Fibroblast of skin of left quadriceps (primary cell): ENCODE measurements around the gene KRTAP10-2.
"Not testable (repeated sequence)": the region's sequence is repeated elsewhere in the genome, so short reads cannot be mapped to it uniquely, and the experiment has no call there.

Experiments used
- DNase-seq, 2 experiments: peaks; one replicate each; pipeline ENCODE4 v3.0.0-alpha.2; 2013; ENCODE audit warnings: low read depth in 2 of 2

Gene KRTAP10-2

GRCh38 chr21:44567481-44568171 lies 16.3 kb upstream of the KRTAP10-2 start:
- DNase-seq = no peak

GRCh38 chr21:44566403-44566802 lies 15.1 kb upstream of the KRTAP10-2 start:
- no peak for DNase-seq

DNA sequence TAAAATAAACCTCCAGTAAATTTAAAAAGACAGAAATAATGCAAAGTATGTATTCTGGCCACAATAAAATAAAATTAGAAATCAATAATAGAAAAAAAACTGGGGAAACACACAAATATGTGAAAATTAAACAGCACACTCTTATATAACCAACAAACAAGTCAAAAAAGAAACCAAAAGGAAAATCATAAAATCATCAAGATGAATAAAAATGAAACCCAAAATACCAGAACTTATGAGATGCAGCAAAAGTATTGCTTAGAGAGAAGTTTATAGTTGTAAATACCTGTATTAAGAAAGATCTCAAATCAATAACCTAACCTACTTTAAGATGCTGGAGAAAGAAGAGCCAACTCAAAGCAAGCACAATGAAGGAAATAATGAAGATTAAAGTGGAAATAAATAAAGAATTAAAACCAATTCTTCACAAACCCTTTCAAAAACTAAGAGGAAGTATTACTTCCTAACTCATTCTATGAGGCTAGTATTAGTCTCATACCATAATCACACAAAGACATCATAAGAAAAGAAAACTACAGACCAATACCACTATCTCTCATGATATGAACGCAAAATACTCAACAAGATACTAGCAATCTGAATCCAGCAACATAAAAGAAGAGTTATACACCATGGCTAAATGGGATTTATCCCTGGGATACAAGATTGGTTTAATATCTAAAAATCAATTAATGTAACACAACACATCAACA lies 13.7 kb upstream of the KRTAP10-2 start:
- no peak for DNase-seq

DNA sequence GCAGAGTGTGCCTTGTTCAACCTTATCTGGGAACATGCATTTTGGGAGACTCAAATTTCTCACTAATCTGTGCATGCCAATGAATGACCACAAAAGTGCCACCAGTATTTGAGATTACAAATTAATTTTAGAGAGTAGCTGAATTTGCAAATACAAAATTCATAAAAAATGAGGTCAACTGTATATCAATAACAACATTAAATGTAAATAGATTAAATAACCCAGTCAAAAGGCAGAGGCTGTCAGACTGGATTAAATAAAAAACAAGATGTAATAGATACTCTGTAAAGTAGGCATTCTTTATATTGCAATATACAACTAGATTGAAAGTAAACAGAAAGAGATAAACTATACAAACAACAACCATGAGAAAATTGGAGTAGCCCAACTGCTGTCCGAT lies 12.8 kb upstream of the KRTAP10-2 start:
- DNase-seq = no peak

DNA sequence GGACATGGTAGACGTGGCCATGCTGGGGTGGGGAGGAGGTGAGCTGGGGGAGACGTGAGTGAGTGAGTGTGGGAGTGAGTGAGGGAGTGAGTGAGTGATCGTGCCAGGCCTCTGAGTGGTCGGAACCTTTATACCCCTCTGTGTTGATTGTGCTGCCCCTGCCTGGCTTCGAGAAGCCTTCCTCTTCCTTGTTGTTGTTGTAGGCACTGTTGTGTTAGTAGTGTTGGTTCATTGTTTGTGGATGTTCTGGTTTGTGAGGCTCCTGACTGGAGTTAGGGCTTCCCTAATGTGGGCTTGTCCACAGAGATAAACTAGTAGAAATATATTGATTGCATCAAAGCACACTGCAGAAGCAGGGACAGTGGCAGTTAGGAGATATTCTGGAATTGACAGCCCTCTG lies 7.4 kb upstream of the KRTAP10-2 start, which contains the start of gene KRTAP10-3:
Gene KRTAP10-3 (minus strand): TSS at position 101 of the 400 bp plus-strand sequence. CDS start 80 bp downstream, at position 21.
- no peak for DNase-seq

- not testable (repeated sequence) for DNase-seq
Observed at GRCh38 chr21:44558329-44558675, 7.0 kb upstream of the KRTAP10-2 start.

DNA sequence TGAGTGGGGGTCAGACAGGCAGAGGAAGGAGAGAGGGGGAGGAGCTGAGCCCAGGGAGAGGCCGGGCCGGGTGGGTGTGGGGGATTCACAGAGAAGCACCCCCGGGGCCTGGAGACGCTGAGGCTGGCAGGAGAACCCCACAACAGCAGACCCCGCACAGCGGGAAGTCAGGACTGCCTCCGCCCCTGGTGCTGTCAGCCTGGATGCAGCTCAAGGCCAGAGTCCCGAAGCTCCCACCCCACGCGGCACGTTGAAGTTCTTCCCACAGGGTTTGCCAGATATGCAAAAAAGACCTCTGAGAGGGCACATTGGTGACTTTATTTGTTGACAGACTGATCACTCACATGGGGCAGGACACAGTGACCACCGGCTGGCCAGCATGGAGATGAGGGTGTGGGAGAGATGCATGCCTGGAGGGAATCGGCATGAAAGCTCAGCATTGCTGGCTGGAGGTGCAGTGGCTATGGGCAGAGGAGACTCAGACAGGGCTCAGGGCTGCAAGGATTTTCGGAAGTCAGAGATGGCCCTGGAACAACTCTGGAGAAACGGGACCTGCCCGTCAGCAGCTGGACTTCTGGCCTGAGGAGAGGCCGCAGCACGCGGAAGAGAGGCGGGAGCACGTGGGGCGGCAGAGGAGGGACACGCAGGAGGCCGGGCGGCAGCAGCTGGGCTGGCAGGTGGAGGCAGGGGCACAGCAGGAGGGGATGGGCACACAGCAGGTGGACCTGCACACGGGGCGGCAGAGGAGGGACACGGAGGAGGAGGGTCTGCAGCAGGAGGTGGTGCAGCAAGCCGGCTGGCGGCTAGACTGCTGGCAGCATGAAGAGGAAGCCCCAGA lies 6.4 kb upstream of the KRTAP10-2 start:
- no peak for DNase-seq

DNA sequence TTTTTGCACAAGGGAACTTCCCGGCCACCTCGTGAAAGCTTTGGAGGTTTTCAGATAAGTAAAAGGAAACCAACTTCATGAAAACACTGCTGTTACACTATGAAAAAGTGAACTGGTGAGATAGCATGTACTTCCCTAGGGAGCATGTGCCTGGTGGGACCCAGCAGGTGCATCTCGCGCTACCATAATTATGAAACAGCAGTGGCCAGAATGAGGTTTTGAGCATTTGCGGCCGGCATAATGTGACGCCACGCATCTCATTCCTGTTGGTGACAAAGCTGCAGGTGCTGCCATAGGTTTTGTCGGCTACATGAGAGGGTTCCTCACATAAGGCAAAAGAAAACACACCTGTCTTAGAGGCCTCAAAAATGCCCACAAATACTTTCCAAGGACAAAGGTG lies 5.6 kb upstream of the KRTAP10-2 start:
- no peak for DNase-seq

DNA sequence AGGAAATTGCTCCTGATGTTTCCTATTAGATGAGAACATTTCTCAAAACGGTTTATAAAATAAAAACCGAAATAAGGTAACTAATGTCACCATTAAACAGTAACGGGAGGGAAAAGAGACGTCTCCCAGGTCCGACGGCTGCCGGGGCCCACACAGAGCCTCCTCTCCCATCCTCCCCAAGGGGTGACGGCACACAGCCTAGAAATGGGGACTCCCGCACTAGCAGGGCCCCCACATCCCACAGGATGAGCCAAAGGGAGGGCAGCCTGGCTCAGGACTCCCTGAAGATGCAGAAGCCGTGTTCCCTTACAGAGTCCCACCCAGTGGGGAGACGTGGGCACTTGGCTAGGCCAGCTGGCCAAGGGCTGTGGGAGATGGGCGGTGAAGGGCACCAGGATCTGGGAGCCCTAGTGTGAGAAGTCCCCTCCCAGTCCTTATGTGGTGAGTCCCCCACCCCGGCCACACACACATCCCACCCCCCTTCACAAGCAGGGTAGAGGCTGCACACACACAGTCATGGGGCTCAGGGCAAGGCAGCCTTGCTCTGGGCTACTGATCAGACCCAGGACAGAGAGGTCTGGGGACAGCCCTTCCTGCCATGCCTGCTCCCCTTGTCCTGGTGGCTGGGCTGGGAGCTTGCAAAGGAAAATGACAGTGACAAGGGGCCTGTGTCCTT lies 4.0 kb upstream of the KRTAP10-2 start:
- no peak for DNase-seq

GRCh38 chr21:44552681-44553080 lies 1.4 kb upstream of the KRTAP10-2 start:
- DNase-seq = no peak

DNA sequence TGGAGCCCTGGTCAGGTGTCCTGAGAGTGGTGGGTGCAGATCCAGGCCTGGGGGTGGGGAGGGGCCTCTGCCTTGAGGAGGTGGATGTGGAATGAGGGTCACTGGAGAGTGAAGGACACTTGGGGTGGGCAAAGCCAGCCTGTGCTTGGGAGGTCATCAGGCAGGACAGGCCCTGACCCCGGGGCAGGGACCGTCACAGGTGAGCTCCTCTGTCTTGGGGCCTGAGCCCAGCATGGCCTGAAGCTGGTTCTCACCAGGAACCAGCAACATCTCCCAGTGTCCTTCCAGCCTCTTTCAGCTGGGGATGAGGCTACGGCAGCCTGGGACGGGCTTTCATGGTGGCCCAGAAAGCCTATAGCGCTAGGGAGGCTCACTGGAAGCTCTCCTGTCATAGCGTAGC lies 831 bp upstream of the KRTAP10-2 start:
- no peak for DNase-seq

- no peak for DNase-seq
Observed at GRCh38 chr21:44550807-44551206, 498 bp downstream of the KRTAP10-2 start.

DNA sequence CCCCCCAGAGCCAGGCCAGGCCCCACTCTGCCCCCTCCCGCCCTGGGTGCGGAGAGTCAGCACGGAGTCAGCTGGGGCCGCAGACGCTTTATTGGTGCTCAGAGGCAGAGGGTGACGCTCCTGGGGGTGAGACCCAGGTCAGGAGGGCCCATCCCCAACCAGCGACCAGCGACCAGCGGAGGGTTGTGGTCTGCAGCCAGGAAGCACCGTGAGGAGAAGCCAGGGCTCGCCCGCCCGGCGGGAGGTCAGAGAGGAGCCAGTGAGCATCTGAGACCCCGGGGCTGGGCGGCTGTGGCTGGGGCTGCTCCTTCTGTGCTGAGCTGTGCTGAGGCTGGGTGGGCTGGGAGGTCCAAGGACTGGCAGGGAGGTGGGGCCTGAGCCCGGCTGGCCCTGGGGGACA lies 1.0 kb downstream of the KRTAP10-2 start:
- not testable (repeated sequence) for DNase-seq

DNA sequence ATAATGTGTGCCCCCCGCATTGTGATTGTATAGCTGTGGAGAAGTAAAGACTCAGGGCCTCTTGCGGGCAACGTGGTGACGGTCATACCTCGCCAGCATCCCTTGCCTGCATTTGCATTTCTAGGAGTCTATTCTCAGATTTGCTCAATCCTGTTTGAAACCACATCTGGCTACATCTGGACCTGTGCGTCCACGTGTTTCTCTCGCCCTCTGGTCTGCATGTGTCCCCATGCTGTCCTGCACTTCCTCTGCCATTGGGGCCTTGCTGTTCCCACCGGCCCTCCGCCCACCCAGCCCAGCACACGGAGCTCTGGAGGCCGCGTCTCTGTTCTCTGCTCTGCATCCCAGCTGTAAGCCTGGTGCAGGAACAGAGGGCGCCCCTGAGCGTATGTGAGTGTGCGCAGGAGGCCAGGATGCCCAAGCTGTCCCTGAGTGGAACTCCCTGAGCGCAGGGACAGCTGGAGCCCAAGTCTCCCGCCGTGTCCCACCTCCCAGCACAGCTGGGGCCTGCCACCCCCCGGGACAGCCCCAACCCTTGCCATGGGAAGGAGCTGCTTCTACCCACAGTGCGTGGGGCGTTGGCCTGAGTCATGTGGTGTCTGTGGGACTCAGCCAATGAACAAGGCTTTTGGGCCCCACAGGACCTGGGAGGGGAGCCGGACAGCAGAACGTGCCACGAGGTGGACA lies 1.6 kb downstream of the KRTAP10-2 start:
- no peak for DNase-seq

DNA sequence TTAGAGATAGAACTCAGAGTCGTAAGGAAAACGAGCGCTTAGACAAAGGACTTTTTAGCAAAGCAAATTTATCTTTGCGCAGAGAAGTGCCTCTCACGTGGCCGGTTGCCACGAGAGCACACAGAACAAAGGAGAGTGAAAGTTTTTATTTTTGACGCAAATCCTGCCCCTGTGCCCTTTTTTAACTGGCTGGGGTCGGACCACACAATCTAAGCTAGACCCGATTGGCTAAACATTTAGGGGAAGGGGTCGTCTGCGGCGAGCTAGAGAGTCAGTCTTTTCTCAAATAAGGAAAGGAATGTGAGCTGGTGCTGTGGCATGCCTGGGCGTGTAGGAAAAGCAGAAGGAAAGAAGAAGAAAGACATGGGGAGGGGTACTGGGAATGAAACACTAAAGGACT lies 2.4 kb downstream of the KRTAP10-2 start:
- no peak for DNase-seq

DNA sequence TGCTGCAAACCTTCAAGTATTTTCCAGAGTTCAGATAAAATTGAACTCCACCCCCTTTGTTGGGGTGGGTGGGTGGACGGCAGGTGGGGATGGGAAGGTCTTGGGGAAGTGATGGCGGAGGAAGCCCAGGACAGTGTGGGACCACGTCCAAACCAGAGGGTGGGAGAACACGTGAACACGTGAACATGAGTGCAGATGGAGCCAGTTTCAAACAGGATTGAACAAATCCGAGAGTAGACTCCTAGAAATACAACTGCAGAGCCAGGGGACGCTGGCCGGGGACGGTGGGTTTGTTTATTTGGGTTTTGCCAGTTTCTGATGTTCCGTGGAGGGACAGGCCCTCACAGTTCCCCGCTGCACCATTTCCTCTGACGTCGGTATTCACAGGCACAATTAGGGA lies 2.9 kb downstream of the KRTAP10-2 start:
- no peak for DNase-seq

DNA sequence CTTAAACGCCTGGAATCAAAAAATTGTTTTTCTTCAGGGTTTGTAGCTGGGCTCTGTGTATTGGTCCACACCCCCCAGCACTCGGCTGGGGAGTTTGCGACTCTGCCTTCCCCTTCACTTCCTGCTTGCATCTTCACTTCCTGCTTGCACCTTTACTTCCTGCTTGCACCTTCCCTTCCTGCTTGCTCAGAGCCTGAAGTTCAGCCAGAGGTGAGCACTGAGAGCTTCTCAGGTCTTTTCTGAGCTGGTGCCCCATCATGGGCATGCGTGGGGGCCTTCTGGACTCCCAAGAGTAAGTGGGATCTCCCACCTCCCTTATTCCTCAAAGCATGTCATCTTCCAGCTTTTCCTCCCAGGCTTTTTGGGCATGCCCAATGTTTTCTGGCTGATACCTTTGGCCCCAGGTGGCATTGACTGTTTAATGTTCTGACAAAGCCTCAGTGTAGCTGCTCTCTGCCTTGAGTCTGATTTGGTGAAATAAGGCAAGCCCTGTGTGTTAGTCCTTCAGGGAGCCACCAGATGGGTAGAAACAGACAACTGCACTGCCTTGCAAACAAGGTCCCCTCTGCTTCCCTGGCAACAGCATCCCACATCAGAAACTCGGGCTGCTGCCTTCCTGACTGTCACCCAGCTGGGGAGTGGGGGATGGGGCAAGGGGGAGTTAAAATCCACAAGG lies 3.5 kb downstream of the KRTAP10-2 start:
- no peak for DNase-seq

GRCh38 chr21:44544566-44544965 lies 6.7 kb downstream of the KRTAP10-2 start:
- no peak for DNase-seq

GRCh38 chr21:44542716-44543115 lies 8.6 kb downstream of the KRTAP10-2 start:
- no peak for DNase-seq

DNA sequence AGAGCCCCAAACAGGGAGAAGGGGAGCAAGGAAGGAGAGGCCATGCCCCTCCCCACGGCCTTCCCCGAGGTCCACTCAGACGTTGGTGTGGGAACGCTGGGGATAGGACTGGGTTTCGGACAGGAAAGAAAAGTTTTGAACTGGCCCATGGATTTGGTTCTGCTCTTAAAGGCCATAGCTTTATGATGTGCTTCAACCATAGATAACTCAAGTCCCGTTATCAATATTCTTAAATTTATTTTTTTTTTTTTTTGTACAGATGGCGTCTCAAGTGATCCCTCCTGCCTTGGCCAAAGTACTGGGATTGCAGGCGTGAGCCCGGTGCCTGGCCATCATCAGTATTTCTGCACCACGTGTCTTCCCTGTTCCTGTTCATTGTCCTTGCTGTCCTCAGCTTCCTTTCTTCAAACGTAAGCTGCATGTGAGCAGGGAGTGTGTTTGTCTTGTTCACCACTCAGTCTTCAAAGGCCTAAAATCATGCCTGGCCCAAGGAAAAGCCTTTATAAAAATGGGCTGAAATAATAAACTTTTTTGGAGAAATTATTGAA lies 10.5 kb downstream of the KRTAP10-2 start:
- DNase-seq = no peak
